ENCODE results near the gene SIGLEC12. TPM values are rescaled to one million over a fixed set of nuclear protein-coding genes. Genes with fewer than 3 reads are reported as not detected.

The SIGLEC12 gene
- total and polyA plus RNA-seq, 2 donors (not counting 1 experiment from before 2014, with no cell fraction given) = 0.24 TPM; not detected in 1

DNA sequence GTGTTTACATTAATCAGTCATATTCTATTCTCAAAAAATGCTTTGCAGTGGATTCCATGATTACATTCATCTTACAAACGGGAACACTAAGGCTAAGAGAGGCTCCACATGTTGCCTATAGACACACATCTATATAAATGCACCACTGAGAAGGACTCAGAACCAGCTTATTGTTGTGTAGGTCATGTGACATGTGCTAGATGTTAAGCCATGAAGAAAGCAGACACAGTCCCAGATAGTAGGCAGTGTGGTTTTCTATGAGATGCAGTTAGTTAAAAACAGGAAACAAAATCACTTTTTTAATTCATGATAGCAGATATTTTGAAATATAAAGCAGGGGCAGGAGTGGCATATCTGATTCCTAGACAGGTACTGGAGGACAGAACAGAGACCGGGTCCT lies 19.1 kb upstream of the SIGLEC12 start:
- Mint-ChIP-seq H3K4me1 (peaks cover 36% of the 10 kb centered on the region), H3K27me3 (no peaks in the 10 kb centered on the region), H3K9me3 (ENCODE audit: insufficient read depth) (peaks cover 2% of the 10 kb centered on the region), H3K27ac (no peak overlapping the region), H3K4me3 (no peak overlapping the region)
- Histone ChIP-seq H3K27ac (ENCODE audit: low read length in 2 of 2) (no peak overlapping the region), H3K36me3 (replicated peaks in 1 of 2; ENCODE audit: control extremely low read depth in 1 of 2, control insufficient read depth in 1 of 2, extremely low read depth in 1 of 2, insufficient read depth in 2 of 2, low read length in 1 of 2) (peaks cover 0 to 21% of the 10 kb centered on the region in 2 experiments), H3K79me2 (ENCODE audit: control insufficient read depth, insufficient read depth, low read length) (no peaks in the 10 kb centered on the region), H4K20me1 (ENCODE audit: control insufficient read depth, insufficient read depth, low read length, poor library complexity, severe bottlenecking) (no peaks in the 10 kb centered on the region), H3K4me2 (replicated peaks; ENCODE audit: low read depth, low read length, poor library complexity, severe bottlenecking) (no peak overlapping the region), H2AFZ (ENCODE audit: insufficient read depth, low read depth, low read length, poor library complexity, severe bottlenecking) (peak overlapping the region; percentile 12), H3K9ac (ENCODE audit: low read length) (no peak overlapping the region), H3K4me3 (ENCODE audit: control extremely low read depth in 1 of 5, extremely low read depth in 1 of 5, insufficient read depth in 1 of 5, low read depth in 2 of 5, low read length in 4 of 5) (no peak overlapping the region), H3K27me3 (replicated peaks in 1 of 4; ENCODE audit: control extremely low read depth in 1 of 4, control insufficient read depth in 3 of 4, insufficient read depth in 4 of 4, low read length in 3 of 4) (no peaks in the 10 kb centered on the region), H3K4me1 (ENCODE audit: control insufficient read depth in 2 of 2, insufficient read depth in 2 of 2, low read length in 2 of 2) (peaks cover 9 to 16% of the 10 kb centered on the region in 2 donors), H3K9me3 (ENCODE audit: control extremely low read depth in 1 of 3, control insufficient read depth in 2 of 3, insufficient read depth in 1 of 3, low read length in 2 of 3) (peaks cover 0 to 14% (median 3%) of the 10 kb centered on the region in 3 donors)
- WGBS (ENCODE audit: insufficient coverage) = 40% methylated on average over 1 of the region's 2 CpGs
- intact Hi-C loops (cut with micrococcal nuclease) = no loop called here
- ChIA-PET CTCF (no interaction called here), POLR2A (no interaction called here)
- no peak for DNase-seq
- TF ChIP-seq, protein P1, sequence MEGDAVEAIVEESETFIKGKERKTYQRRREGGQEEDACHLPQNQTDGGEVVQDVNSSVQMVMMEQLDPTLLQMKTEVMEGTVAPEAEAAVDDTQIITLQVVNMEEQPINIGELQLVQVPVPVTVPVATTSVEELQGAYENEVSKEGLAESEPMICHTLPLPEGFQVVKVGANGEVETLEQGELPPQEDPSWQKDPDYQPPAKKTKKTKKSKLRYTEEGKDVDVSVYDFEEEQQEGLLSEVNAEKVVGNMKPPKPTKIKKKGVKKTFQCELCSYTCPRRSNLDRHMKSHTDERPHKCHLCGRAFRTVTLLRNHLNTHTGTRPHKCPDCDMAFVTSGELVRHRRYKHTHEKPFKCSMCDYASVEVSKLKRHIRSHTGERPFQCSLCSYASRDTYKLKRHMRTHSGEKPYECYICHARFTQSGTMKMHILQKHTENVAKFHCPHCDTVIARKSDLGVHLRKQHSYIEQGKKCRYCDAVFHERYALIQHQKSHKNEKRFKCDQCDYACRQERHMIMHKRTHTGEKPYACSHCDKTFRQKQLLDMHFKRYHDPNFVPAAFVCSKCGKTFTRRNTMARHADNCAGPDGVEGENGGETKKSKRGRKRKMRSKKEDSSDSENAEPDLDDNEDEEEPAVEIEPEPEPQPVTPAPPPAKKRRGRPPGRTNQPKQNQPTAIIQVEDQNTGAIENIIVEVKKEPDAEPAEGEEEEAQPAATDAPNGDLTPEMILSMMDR (IDR thresholded peaks at IDR 0.05) = no peak
- no peak for TF ChIP-seq EZH2 (IDR thresholded peaks at IDR 0.05; ENCODE audit: borderline replicate concordance, insufficient read depth, low read depth, low read length, poor library complexity, severe bottlenecking)
- ATAC-seq (ENCODE audit: low read depth) = no peak

DNA sequence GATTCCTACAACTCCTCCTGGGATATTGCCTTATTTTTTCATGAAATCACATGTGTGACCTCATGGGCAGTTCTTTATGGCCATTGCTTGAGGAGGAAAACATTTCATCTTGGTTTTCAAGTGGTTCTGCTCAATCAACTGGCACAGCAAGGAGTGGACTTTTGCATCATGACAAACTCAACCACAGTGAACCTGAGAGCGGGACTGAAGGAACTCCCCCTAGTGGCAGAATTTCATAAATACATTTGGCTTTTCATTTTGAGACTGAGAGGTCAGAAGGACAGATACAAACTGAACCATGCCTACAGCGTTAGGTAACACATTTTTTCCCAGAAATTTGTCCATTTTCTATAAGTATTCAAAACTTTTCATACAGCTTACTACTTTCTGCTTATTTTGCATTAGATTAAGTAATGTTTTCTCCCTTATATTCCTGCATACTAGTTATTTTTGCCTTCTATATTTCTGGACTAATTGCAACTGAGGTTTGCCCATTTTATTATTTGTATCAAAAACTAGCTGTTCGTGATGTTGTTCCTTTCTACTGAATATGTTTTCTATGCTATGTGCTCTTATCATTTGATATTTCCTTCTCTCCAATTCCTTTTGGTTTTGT lies 13.4 kb upstream of the SIGLEC12 start:
- Mint-ChIP-seq H3K27me3 (peaks cover 5% of the 10 kb centered on the region), H3K4me1 (peaks cover 7% of the 10 kb centered on the region), H3K4me3 (no peak overlapping the region), H3K9me3 (ENCODE audit: insufficient read depth) (peaks cover 2% of the 10 kb centered on the region), H3K27ac (no peak overlapping the region)
- peaks cover 6 to 7% of the 10 kb centered on the region in 2 donors for H3K4me1 ChIP-seq (ENCODE audit: control insufficient read depth in 2 of 2, insufficient read depth in 2 of 2, low read length in 2 of 2)
- peaks cover 0 to 6% (median 3%) of the 10 kb centered on the region in 3 donors for H3K9me3 ChIP-seq (ENCODE audit: control extremely low read depth in 1 of 3, control insufficient read depth in 2 of 3, insufficient read depth in 1 of 3, low read length in 2 of 3)
- ATAC-seq (ENCODE audit: low read depth) (peak; percentile 56), DNase-seq (peak; percentile 74)
- H3K4me3 ChIP-seq (ENCODE audit: control extremely low read depth in 1 of 5, extremely low read depth in 1 of 5, insufficient read depth in 1 of 5, low read depth in 2 of 5, low read length in 4 of 5) = no peak overlapping the region
- H2AFZ ChIP-seq (ENCODE audit: insufficient read depth, low read depth, low read length, poor library complexity, severe bottlenecking) = no peak overlapping the region
- H3K27ac ChIP-seq (ENCODE audit: low read length in 2 of 2) = no peak overlapping the region
- TF ChIP-seq EZH2 (IDR thresholded peaks at IDR 0.05; ENCODE audit: borderline replicate concordance, insufficient read depth, low read depth, low read length, poor library complexity, severe bottlenecking) = no peak
- TF ChIP-seq, protein P1 (IDR thresholded peaks at IDR 0.05) = peak; percentile 89
- ChIA-PET POLR2A (no interaction called here), CTCF (interaction anchor here (0.6 to 6.1 kb wide), 46 partner anchors 8 to 153 kb away, joined by 3 to 102 read pairs (median 4); partner anchors contain the start of genes SIGLEC10, SIGLEC6 and ZNF175)
- peaks cover 0 to 12% of the 10 kb centered on the region in 2 experiments for H3K36me3 ChIP-seq (replicated peaks in 1 of 2; ENCODE audit: control extremely low read depth in 1 of 2, control insufficient read depth in 1 of 2, extremely low read depth in 1 of 2, insufficient read depth in 2 of 2, low read length in 1 of 2)
- peaks cover 0 to 4% (median 0%) of the 10 kb centered on the region in 4 experiments for H3K27me3 ChIP-seq (replicated peaks in 1 of 4; ENCODE audit: control extremely low read depth in 1 of 4, control insufficient read depth in 3 of 4, insufficient read depth in 4 of 4, low read length in 3 of 4)
- H3K4me2 ChIP-seq (replicated peaks; ENCODE audit: low read depth, low read length, poor library complexity, severe bottlenecking) = no peak overlapping the region
- no peaks in the 10 kb centered on the region for H3K79me2 ChIP-seq (ENCODE audit: control insufficient read depth, insufficient read depth, low read length)
- H3K9ac ChIP-seq (ENCODE audit: low read length) = no peak overlapping the region
- no CpG with 5 or more reads among the region's 3 CpGs for WGBS (ENCODE audit: insufficient coverage)
- no peaks in the 10 kb centered on the region for H4K20me1 ChIP-seq (ENCODE audit: control insufficient read depth, insufficient read depth, low read length, poor library complexity, severe bottlenecking)
- intact Hi-C loops (cut with micrococcal nuclease) = loop anchor here (2.0 to 10.0 kb wide), 3 partner anchors 42 to 142 kb away; no protein-coding TSS in a partner anchor
